ENCODE data around the gene DNAL4. TPM values are rescaled to one million over a fixed set of nuclear protein-coding genes. Genes with fewer than 3 reads are reported as not detected.

Gene DNAL4
- total and polyA plus RNA-seq, 2 donors (not counting 3 experiments of a cell fraction or from before 2014, with no cell fraction given) = 12.9 to 22.7 TPM

DNA sequence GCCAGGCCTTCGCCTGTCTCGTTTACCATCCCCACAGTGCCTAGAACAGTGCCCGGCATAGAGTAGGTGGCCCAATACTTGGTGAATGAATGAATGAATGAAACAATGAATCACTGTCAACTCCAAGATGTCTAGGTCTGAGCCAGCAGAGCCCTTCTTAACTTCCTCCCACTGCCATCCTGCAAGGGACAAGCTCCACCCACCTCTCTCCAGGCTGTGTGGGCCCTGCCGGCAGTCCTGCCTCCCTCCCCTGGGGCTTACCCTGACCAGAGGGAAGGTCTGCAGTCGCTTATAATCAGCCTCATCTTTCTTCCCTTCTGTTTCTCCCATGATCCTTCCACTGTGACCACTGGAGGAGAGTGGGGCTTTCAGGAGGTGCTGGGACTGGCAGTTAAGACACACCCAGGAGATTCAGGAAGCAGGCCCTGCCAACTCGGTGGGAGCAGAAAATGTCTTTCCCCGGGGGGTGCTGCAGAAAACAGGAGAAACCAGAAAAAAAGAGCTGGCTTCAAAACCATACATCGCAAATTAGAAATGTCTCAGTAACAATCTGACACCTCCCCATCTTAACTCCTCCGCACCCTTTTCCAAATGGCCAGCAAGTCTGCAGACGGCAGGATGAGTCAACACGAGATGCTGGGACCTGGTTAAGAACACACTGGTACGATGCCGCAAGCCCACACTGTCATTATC is 11.4 kb downstream of the DNAL4 start:
- POLR2A ChIA-PET = no interaction called here
- no peaks in the 10 kb centered on the region for H3K9me3 ChIP-seq (replicated peaks; ENCODE audit: control insufficient read depth, insufficient read depth, low read length)
- H3K79me2 ChIP-seq (ENCODE audit: control insufficient read depth, insufficient read depth, low read length) = no peaks in the 10 kb centered on the region
- no peak overlapping the region for H2AFZ ChIP-seq (ENCODE audit: low read depth, low read length)
- dilution Hi-C loops (cut with MboI; ENCODE audit: extremely low pct_ligation_motif_present, low sequenced_read_pairs) = no loop called here
- BruUV-seq (replicated peaks) = no TSS peak
- DNase-seq (ENCODE audit: low read depth, low spot score) (no peak), FAIRE-seq (no peak)
- intact Hi-C loops (cut with micrococcal nuclease) = no loop called here
- no peaks in the 10 kb centered on the region for H3K27me3 ChIP-seq (ENCODE audit: control insufficient read depth in 2 of 2, insufficient read depth in 2 of 2, low read length in 2 of 2)
- no peak overlapping the region for H3K4me2 ChIP-seq (ENCODE audit: insufficient read depth, low read length)
- CTCF ChIA-PET = interaction anchor here (0.9 to 6.2 kb wide), 2 partner anchors 15 to 19 kb away, joined by 3 to 82 read pairs; no protein-coding TSS in a partner anchor
- no peaks in the 10 kb centered on the region for H3K9me1 ChIP-seq (replicated peaks; ENCODE audit: control insufficient read depth, extremely low read depth, insufficient read depth, low read length)
- no peaks in the 10 kb centered on the region for H3K4me1 ChIP-seq (ENCODE audit: control insufficient read depth, extremely low read depth, insufficient read depth, low read length)
- no peaks in the 10 kb centered on the region for H3K36me3 ChIP-seq (ENCODE audit: control insufficient read depth in 2 of 2, extremely low read depth in 1 of 2, insufficient read depth in 2 of 2, low read length in 2 of 2)
- TF ChIP-seq, protein P1, sequence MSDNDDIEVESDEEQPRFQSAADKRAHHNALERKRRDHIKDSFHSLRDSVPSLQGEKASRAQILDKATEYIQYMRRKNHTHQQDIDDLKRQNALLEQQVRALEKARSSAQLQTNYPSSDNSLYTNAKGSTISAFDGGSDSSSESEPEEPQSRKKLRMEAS (IDR thresholded peaks at IDR 0.05; ENCODE audit: insufficient read depth, insufficient read length) = no peak
- TF ChIP-seq GATA2 (IDR thresholded peaks at IDR 0.05; ENCODE audit: insufficient read depth, insufficient read length, low read depth, low read length) (no peak), JUN (IDR thresholded peaks at IDR 0.05; ENCODE audit: borderline replicate concordance, insufficient read depth, insufficient read length, low read depth) (no peak), MYC (IDR thresholded peaks at IDR 0.05; ENCODE audit: low read depth, low read length) (no peak), POLR2AphosphoS5 (IDR thresholded peaks at IDR 0.05; ENCODE audit: insufficient read depth, low read depth, low read length) (no peak), POLR2A (IDR thresholded peaks at IDR 0.05; ENCODE audit: low read depth, low read length) (no peak), EZH2 (IDR thresholded peaks at IDR 0.05; ENCODE audit: borderline replicate concordance, low read depth, low read length, severe bottlenecking) (no peak), FOS (IDR thresholded peaks at IDR 0.05; ENCODE audit: borderline replicate concordance, insufficient read depth, low read length) (no peak)
- TF ChIP-seq, protein P2, sequence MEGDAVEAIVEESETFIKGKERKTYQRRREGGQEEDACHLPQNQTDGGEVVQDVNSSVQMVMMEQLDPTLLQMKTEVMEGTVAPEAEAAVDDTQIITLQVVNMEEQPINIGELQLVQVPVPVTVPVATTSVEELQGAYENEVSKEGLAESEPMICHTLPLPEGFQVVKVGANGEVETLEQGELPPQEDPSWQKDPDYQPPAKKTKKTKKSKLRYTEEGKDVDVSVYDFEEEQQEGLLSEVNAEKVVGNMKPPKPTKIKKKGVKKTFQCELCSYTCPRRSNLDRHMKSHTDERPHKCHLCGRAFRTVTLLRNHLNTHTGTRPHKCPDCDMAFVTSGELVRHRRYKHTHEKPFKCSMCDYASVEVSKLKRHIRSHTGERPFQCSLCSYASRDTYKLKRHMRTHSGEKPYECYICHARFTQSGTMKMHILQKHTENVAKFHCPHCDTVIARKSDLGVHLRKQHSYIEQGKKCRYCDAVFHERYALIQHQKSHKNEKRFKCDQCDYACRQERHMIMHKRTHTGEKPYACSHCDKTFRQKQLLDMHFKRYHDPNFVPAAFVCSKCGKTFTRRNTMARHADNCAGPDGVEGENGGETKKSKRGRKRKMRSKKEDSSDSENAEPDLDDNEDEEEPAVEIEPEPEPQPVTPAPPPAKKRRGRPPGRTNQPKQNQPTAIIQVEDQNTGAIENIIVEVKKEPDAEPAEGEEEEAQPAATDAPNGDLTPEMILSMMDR (IDR thresholded peaks at IDR 0.05; ENCODE audit: extremely low read depth in 1 of 2, insufficient read depth in 1 of 2, low read depth in 1 of 2, low read length in 2 of 2) = no peak
- H3K9ac ChIP-seq (replicated peaks; ENCODE audit: extremely low read depth, insufficient read depth, low read length) = no peak overlapping the region
- no peak overlapping the region for H3K27ac ChIP-seq (ENCODE audit: insufficient read depth, low read depth, low read length)
- no peaks in the 10 kb centered on the region for H4K20me1 ChIP-seq (replicated peaks; ENCODE audit: control insufficient read depth, extremely low read depth, insufficient read depth, low read length)
- no peak overlapping the region for H3K4me3 ChIP-seq (replicated peaks in 1 of 3; ENCODE audit: insufficient read depth in 1 of 3, low read depth in 1 of 3, low read length in 3 of 3)
